HL-60/S4 treated with retinoic acid at 250 ng/mL for 4 days and 3 days (cell line): ENCODE data around the gene CLMN.

Source experiments
- in situ Hi-C: fragments of 300-500 bp; cut with MboI; formaldehyde crosslinking; loops from 2 replicates; pipeline ENCODE4 v1.7.0; 2022; ENCODE audit warnings: low sequenced_read_pairs

The CLMN gene

DNA sequence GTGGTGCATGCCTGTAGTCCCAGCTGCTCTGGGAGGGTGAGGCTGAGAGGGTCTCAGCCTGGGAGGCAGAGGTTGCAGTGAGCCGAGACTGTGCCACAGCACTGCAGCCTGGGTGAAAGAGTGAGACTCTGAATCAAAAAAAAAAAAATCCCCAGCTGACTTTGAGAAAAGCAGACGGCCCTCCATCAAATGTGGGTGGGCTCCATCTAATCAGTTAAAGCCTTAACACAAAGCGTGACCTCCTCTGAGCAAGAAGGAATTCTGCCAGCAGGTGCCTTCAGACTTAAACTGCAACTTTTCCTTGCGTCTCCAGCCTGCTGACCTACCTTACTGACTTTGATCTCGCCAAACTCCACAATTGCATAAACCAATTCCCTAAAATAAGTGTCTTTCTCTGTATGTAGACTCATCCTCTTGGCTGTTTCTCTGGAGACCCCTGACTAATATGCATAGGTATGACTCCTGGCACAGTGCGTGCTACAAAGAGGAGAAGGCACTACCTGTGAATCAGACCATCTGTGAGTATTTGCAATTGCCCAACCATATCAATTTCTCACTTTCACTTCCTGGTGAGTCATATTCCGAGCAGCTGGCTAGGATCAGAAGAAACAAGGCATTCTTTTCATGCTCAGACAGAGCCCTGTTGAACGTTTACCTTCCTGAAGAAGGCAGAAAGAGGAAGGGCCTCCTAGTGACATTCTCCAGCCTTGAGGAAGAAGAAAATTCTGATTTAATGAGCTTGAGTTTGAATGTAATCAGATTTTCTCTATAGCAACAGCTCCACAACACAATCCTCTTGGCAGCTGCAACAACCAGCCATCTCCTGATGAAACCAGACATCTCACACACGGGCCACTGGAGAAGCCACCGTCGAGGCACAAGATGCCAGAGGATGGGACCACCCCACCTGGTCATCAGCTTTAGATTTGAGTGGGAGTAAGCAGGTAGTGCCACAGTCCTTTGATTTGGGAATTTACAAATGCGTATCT, 54.3 kb downstream of the CLMN start:
- in situ Hi-C loops = no loop called here

DNA sequence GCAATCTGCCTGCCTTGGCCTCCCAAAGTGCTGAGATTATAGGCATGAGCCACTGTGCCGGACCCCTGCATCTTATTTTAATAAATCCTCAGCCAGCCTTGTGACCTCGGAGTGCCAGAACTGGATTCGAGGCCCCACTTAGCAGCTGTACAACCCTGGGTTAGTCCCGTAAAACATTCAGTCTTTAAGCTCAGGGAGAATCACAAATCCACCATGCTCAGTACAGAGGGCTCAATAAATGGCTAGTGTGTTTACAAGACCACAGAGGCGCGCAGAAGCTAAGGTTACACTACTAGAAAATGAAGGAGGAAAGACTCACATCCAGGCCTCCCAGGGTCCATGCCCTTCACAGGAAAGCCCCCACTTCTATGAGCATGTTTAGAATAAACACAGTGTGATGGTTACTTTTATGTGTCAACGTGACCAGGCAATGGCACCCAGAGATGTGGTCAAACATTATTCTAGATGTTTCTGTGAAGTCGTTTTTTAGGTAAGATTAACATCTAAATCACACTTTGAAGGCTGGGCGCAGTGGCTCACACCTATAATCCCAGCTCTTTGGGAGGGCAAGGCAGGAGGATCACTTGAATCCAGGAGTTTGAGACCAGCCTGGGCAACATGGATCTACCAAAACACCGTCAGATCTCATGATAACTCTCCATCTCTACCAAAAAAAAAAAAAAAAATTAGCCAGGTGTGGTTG, 55.3 kb downstream of the CLMN start:
- in situ Hi-C loops = no loop called here

DNA sequence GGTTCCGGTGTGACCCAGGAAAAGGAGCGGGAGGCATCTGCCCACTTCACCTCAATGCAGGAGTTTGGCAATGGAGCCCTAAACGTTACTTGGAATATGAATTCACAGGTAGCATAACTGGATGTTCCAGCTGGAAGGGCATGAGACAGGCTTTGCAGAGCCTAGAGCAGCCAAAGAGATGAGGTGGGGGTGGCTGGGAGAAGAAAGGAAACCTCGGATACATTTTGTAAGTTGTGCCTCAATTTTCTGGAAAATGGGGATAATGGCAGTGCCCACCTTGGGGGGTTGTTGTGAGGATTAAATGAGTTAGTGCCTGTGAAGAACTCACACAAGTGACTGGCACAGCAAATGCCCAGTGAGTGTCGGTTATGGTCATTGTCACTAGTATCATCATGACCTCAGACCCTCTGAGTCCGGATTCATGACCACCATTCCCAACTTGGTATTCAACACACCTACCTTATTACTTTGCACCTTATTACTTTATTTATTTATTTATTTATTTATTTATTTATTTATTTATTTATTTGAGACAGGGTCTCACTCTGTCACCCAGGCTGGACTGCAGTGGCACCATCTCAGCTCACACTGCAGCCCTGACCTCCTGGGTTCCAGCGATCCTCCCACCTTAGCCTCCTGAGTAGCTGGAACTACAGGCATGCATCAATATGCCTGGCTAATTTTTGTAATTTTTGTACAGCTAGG, 56.0 kb downstream of the CLMN start:
- in situ Hi-C loops = no loop called here

DNA sequence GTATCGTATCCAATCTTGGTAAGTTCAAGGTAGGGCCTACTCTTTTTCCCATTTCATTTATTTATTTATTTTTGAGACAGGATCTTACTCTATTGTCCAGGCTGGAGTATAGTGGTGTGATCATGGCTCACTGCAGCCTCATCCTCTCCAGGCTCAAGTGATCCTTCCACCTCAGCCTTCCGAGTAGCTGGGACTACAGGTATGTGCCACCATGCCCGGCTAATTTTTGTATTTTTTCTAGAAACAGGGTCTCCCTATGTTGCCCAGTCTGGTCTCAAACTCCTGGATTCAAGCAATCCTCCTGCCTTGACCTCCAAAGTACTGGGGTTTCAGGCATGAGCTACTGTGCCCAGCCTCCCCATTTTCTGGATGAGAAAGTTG, 57.2 kb downstream of the CLMN start:
- in situ Hi-C loops = no loop called here

DNA sequence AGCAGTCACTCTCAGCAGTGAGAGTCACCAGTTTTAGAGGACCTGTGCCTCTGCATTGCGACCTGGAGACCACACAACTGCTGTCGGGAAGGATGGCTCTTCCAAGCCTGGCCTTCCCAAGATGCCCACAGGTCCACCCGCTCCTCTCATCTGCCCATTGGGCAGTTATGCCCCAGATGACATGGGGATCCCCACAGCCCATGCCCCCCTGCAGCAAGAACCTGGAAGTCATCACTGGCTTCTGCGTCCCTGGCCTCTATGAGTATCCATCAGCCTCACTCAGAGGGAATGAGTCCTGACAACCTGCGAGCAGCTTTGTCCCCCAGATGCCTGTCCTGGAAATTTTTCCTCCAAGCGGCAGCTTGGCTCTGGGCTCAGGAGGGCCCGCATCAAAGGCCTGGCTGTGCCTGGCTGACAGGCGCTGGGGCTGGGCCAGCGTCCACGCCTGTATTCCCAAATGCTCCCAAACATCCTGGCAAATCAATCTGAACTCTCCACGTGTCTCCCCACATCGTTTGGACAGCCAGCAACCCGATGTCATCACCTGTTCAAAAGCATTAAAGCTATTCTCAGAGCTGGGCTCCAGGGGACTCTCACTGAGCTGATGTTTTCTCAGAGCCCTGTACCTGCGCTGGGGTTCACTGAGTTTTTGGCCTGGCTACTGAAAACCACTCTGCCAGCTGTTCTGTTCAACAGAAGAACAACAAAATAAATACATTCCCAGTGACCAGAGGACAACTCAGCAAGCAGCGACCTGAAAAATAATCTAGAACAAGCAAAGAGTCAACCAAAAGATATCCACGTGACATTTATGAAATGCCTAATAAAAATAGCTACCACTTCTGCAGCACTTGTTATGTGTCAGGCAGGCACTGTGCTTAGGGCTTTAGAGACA, 57.8 kb downstream of the CLMN start:
- in situ Hi-C loops = no loop called here

DNA sequence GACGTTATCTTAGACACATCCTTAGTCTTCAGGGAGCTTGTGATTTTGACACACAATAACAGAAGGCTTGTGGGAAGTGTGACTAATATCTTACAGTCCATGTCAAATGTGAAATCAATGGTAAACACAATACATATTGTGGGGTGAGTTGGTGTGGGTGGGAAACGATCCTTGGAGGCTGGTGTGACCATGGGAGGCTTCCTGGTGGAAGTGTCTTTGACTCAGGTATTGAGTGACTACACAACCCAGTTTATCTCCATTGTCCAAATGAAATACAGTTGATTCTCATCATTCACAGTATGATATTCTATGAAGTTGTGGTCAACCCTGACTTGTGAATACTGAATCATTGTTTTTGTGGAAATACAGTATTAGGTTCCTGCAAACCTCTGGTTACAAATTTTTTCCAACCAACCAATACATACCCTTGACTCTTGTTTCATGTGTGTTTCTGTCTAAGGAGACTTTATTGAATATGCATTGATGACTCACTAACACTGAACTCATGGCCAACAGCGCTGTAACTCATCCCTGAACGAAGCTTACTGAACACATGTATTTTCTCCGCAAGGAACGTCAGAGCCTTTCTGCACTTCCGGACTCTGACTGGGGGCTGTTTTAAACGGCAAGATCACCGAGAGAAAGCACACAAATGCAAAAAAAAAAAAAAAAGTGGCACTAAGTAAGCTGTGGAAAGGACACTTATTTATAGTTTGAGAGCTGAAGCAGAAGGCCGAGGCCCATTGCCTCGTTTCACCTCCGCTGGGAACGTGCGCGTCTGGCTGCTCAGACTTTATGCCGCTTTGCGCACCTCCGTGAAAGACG, 59.0 kb downstream of the CLMN start:
- in situ Hi-C loops = no loop called here

DNA sequence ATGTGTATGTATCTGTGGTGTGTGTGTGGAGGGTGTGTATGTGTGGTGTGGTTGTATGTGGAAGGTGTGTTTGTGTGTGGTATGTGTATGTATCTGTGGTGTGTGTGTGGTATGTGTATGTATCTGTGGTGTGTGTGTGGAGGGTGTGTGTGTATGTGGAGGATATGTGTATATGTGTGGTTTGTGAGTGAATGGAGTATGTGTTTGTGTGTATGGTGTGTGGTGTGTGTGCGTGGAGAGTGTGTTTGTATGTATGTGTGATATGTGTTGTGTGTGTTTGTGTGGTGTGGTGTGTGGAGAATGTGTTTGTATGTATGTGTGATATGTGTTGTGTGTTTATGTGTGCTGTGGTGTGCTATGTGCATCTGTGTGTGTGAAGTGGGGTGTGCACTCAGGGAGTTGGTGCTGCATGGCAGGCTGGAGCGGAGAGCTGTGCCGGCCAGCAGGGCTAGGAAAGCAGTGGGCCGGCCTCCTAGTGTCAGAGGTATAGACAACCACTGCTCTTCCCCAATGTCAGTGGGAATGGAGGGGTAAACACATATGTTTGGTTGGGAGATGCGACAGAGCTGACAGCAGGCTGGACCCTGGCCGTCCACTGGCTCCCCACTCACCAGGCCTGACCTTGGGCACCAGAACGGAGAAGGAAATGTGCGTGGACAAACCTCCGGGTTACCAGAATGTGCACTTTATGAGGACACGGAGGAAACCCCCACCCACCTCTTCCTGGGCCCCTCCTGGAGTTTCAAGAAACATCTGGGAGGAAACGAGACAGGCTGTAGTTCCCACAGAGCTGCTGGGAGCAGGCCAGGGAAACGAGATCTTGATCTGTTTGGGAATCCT, 60.7 kb downstream of the CLMN start:
- in situ Hi-C loops = no loop called here

DNA sequence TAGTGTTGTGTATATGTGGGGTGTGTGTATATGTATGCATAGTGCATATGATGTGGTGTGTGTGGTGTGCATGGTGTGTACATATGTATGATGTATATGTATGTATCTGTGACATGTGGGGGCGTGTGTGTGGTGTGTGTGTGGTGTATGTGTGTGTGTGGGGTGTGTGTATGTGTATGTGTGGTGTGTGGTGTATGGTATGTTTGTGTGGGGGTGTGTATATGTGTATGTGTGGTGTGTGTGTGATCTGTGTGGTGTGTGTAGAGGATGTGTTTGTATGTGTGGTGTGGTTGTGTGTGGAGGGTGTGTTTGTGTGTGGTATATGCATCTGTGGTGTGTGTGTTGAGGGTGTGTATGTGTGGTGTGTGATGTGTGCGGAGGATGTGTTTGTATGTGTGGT, 61.6 kb downstream of the CLMN start:
- in situ Hi-C loops = no loop called here

DNA sequence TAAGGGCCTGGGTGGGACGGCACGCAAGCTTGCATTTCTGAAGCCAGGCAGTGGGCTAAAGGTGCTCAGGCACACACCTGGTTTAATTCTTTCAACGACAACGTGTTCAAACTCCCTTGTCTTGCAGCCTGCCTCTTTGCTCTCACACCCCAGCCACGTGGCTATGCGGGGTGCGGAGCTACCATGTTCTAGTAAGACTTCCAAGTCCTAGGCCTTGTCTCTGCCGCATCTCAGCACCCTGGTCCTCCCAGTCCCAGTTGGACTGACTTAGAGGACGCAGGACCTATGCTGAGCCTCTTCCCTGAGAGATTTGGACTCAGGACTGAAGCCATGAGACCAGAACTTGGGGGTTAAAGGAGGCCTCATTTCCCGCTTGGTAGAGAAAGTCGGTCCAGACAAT, 62.2 kb downstream of the CLMN start:
- in situ Hi-C loops = no loop called here

DNA sequence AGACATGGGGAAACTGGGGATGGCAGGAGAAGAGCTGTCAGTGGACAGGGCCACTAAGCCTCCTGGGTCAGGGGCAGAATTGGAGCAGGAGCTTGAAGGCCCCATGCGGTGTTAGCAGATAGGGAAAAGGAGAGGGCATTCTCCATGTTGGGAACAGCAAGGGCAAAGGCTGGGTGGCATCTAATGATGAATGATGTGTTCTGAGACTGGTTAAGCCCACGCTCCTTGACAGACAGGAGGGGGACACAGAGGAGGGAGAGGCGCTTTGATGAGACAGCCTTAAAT, 63.0 kb downstream of the CLMN start:
- in situ Hi-C loops = no loop called here

DNA sequence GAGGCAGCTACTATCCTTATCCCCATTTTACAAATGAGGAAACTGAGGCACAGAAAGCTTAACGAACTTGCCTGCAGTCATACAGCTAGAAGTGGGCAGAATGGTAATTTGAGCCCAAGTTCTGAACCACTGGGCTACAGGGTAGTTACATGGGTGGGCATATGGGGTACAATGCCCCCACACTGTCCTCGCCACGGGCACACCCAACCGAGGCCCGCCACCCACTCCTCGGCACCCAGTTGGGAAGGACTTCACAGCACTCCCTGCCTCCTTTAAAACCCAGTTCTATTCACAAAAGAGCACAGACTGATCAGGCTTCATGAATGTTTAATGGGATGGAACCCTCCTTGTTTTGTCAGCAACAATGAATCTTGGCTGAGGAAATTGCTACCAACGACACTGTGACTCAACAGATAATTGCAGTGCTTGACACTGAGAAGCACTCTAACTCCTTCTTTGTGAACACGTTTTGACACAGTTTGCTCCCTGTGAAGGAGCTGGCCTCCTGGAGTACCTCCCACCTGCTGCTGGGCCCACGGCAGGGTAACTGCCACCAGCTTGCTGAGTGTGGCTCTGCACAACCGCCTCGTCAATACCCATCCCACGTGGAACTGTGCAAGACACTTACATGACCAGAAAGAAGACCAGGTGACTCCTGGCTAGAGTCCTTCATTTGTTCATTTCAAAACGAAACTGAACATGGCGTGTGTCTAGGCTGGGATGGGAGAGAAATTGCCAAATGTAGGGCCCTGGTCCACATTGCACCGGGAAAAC, 63.5 kb downstream of the CLMN start:
- in situ Hi-C loops = no loop called here

DNA sequence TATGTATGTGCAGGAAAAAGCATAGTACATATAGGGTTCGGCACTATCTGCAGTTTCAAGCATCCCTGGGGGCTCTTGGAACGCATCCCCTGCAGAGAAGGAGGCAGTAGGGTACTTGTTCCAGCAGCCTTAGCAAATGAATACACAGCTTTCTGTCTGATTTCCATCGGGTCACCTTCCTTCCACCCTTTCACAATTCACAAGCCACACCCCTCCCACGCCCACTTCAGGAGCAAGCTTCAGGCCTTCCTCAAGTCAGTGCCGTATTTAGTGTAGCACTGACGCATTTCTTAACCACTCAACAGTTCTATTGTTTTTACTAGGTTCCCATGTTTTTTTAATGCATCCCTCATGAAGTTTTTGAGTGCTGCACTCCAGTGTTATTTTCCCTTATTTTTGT, 64.2 kb downstream of the CLMN start:
- in situ Hi-C loops = no loop called here

DNA sequence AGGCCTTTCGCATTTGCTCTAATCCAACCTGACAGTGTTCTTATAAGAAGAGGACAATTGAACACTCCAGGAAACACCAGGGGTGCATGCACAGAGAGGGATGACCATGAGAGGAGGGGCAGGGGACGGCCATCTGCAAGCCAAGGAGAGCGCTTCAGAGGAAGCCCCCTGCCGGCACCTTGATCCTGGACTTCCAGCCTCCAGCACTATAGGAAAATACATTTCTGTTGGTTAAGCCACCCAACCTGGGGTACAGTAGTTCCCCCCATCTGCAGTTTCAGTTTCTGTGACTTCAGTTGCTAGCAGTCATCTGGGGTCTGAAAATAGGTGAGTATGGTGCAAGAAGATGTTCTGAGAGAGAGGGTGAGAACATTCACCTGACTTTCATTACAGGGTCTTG, 64.7 kb downstream of the CLMN start:
- in situ Hi-C loops = no loop called here

DNA sequence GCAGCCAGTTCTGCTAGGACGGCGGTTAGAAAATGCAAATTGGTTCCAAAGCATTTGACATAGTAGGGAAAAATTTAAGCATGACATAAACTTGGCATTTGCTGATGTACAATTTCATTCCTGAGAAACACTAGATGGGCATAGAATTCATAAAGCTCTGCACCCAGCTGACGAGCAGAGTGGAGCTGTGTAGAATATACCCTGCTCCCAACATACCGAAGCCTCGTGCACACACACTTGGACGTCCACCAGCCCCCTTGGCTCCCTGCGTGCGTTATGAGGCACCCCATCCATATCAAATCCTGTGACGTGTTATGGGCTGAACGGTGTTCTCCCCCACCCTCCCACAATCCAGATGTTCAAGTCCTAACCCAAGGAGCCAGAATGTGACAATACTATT, 65.4 kb downstream of the CLMN start:
- in situ Hi-C loops = no loop called here

DNA sequence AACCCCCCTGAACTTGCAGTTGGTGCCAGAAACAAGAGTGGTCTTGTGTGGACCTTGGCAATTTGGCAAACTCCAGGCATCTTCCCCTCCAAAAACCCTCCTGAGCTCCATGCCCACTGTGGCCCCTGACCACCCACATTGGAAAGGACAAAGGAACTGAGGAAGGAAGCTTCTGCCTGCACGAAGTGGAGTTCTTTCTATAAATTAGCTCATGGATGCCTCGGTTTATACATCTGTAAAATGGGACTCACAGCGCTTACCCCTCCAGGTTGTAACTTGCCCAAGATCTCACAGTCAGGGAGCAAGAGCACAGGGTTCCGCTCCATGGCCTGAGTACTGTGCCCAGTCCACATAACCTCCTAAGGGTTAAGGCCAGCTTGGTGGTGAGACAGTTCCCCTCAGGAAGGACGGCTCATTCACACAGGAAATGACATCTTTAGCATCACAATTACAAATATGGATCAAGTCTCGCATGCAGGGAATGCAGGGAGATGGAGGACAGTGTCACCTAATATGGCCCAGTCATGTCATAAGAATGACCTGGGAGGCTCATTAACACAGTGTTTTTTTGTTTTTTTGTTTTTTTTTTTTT, 66.6 kb downstream of the CLMN start:
- in situ Hi-C loops = no loop called here

DNA sequence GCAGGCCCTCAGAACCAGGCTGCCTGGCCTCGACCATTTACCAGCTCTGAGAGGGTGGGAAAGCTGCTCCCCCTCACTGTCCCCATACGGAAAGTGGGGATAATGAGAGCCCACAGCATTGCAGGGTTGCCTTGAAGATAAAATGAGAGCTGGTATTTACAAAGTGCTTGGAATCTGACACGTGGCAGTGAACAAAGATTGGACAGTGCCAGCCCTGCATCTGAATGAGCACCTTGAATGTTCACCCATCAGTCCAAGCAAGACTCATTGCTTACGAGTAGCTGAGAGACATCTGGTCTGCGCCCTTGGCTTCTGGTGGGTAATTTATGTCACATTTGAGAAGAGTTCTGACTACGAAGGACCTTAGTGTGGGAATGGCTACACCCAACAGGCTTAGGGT, 67.5 kb downstream of the CLMN start:
- in situ Hi-C loops = no loop called here

DNA sequence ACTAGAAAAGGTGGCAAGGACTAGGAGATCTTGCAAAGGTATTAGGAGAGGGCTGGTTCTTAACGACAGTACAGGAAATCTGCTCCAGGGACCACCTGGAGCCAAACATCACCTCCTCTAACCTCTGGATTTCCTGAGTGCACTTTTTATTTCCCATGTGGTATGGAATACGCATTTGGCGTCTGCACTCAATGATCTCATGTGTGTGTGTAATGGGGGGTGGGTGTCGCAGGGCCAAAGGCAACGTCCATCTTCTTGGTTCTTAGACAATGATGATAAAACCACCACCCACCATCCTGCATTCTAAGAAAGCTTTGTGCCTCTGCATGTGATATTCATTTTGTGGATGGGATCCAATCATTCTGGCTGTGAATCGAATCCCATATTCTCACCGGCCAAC, 68.8 kb downstream of the CLMN start:
- in situ Hi-C loops = no loop called here

DNA sequence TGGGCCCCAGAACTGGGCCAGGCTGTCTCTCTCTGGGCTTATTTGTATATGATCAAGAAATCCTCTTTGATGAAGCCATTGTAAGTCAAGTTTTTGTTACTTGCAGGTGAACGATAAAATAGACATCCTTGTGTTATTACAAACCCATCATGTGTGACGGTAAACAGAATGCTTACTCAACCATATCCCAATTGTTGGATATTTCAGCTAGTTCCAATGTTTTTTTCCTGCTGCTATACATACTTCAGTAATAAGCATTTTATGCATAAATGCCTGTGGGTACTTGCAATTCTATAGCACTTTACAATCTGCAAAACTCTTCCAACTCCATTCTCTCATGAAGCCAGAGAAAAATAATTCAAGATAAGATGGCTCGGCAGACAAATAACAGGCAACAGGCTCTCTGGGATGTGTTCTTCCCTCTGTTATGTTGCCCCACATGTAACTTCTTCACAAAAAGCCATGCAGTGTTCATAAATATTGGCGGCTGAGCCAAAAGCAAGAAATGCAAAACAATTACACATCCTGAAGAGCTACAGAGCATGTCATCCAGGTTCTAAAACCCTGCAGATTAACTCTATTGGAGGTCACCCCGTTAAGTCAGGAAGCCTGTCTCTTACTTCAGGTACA, 69.5 kb downstream of the CLMN start:
- in situ Hi-C loops = no loop called here
